HepG2 (cell line): ENCODE results near the gene KLF16. TPM values are rescaled to one million over a fixed set of nuclear protein-coding genes. Genes with fewer than 3 reads are reported as not detected.
A peak's percentile ranks its signal among the peaks of the same experiment; 100 is the strongest.

ENCODE experiments used
- ADNP ChIP-seq: sonication (generic); formaldehyde crosslinking; IDR thresholded peaks from 2 replicates; pipeline ENCODE4 v1.4.0; 2020; ENCODE audit warnings: missing genetic modification reagents
- ATF1 ChIP-seq: IDR thresholded peaks from 2 replicates; pipeline ENCODE4 v1.6.1; 2016; ENCODE audit warnings: mild to moderate bottlenecking, control low read depth
- DPF2 ChIP-seq: sonication (generic); formaldehyde crosslinking; IDR thresholded peaks from 2 replicates; pipeline ENCODE4 v1.4.0; 2020; ENCODE audit warnings: mild to moderate bottlenecking, low read depth, missing genetic modification reagents, borderline replicate concordance
- HOXD1 ChIP-seq: sonication (generic); formaldehyde crosslinking; IDR thresholded peaks from 2 replicates; pipeline ENCODE4 v1.5.0; 2020; ENCODE audit warnings: missing genetic modification reagents
- KLF9 ChIP-seq: IDR thresholded peaks from 2 replicates; pipeline ENCODE4 v1.6.1; 2016; ENCODE audit warnings: low read depth
- LCORL ChIP-seq, 2 experiments: fragments of 450-650 bp in 1 of 2; sonication (generic) in 1 of 2; formaldehyde crosslinking in 1 of 2; IDR thresholded peaks; 2 replicates each; pipeline versions ENCODE4 v1.5.0 to v1.6.1; 2017 to 2020; ENCODE audit warnings: antibody characterized with exemption in 1 of 2, missing genetic modification reagents in 1 of 2
- NR2C2 ChIP-seq: sonication (generic); formaldehyde crosslinking; IDR thresholded peaks from 2 replicates; pipeline ENCODE4 v1.4.0; 2020; ENCODE audit warnings: missing genetic modification reagents, mild to moderate bottlenecking, moderate library complexity, borderline replicate concordance
- PAWR ChIP-seq: sonication (generic); formaldehyde crosslinking; IDR thresholded peaks from 2 replicates; pipeline ENCODE4 v1.4.0; 2020; ENCODE audit warnings: missing genetic modification reagents, mild to moderate bottlenecking, borderline replicate concordance
- ZFY ChIP-seq: sonication (generic); formaldehyde crosslinking; IDR thresholded peaks from 2 replicates; pipeline ENCODE4 v1.4.0; 2020; ENCODE audit warnings: missing genetic modification reagents
- ZNF292 ChIP-seq: sonication (generic); formaldehyde crosslinking; IDR thresholded peaks from 2 replicates; pipeline ENCODE4 v1.8.1; 2022; ENCODE audit warnings: mild to moderate bottlenecking, low read depth, missing genetic modification reagents, borderline replicate concordance
- ZNF30 ChIP-seq: sonication (generic); formaldehyde crosslinking; IDR thresholded peaks from 2 replicates; pipeline ENCODE4 v1.5.0; 2020; ENCODE audit warnings: mild to moderate bottlenecking, missing genetic modification reagents
- ZNF350 ChIP-seq: sonication (generic); formaldehyde crosslinking; IDR thresholded peaks from 2 replicates; pipeline ENCODE4 v1.4.0; 2020; ENCODE audit warnings: mild to moderate bottlenecking, low read depth, missing genetic modification reagents, borderline replicate concordance
- ZNF772 ChIP-seq: sonication (generic); formaldehyde crosslinking; IDR thresholded peaks from 2 replicates; pipeline ENCODE4 v1.5.0; 2020; ENCODE audit warnings: mild to moderate bottlenecking, missing genetic modification reagents
- ZZZ3 ChIP-seq: sonication (generic); formaldehyde crosslinking; IDR thresholded peaks from 2 replicates; pipeline ENCODE4 v1.4.0; 2020; ENCODE audit warnings: missing genetic modification reagents, mild to moderate bottlenecking, borderline replicate concordance
- polyA plus RNA-seq, 8 experiments: library from polyadenylated mRNA; depleted of rRNA in 3 of 8; stranded (reverse) in 7 of 8; unstranded in 1 of 8; fragments of >200 nt; fragmentation: Illumina TruSeq in 4 of 8; extraction: Trizol in 4 of 8; gene quantifications; 2 replicates each; pipeline versions ENCODE4 v1.2.1 to v1.2.3, GENCODE V29; 2011 to 2016; ENCODE audit warnings: low read depth in 4 of 8, missing spikeins in 1 of 8, mixed read lengths in 1 of 8; ENCODE audit not compliant: insufficient read depth in 1 of 8
- total RNA-seq, 5 experiments: library from RNA; depleted of rRNA; stranded (reverse); fragments of >200 nt; fragmentation: Illumina TruSeq; extraction: Trizol; gene quantifications; 2 replicates each; pipeline ENCODE4 v1.2.3, GENCODE V29; 2016; ENCODE audit warnings: low read depth in 1 of 5
- TF ChIP-seq, protein P1 (sequence below): IDR thresholded peaks from 2 replicates; pipeline ENCODE4 v1.6.1; 2018; ENCODE audit warnings: missing genetic modification reagents
- TF ChIP-seq, protein P2 (sequence below): sonication (generic); formaldehyde crosslinking; IDR thresholded peaks from 2 replicates; pipeline ENCODE4 v1.4.0; 2020; ENCODE audit warnings: mild to moderate bottlenecking, missing genetic modification reagents
- TF ChIP-seq, protein P3 (sequence below): sonication (generic); formaldehyde crosslinking; IDR thresholded peaks from 2 replicates; pipeline ENCODE4 v1.5.0; 2020; ENCODE audit warnings: mild to moderate bottlenecking, missing genetic modification reagents
- TF ChIP-seq, protein P4 (sequence below): sonication (generic); formaldehyde crosslinking; IDR thresholded peaks from 2 replicates; pipeline ENCODE4 v1.9.0; 2022; ENCODE audit warnings: missing genetic modification reagents, mild to moderate bottlenecking, borderline replicate concordance
- TF ChIP-seq, protein P5 (sequence below): sonication (generic); formaldehyde crosslinking; IDR thresholded peaks from 2 replicates; pipeline ENCODE4 v1.5.0; 2020; ENCODE audit warnings: mild to moderate bottlenecking, missing genetic modification reagents

The KLF16 gene
- total and polyA plus RNA-seq, 2 of the 13 experiments (the other 11 are each of a cell fraction or from before 2014, with no cell fraction given): 3.5 to 6.7 TPM

DNA sequence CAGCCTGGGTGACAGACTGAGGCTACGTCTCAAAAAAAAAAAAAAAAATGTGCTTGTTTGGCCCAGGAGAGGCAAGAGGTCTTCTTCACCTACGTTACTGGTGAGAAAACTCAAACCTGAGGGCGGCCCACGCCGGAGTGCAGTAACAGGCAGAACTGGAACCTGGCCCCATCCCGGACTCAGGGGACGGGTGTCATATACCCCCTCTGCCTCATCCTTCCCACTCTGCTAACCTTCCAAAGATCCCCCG lies 41.4 kb upstream of the KLF16 start (continued):
- TF ChIP-seq, protein P1, sequence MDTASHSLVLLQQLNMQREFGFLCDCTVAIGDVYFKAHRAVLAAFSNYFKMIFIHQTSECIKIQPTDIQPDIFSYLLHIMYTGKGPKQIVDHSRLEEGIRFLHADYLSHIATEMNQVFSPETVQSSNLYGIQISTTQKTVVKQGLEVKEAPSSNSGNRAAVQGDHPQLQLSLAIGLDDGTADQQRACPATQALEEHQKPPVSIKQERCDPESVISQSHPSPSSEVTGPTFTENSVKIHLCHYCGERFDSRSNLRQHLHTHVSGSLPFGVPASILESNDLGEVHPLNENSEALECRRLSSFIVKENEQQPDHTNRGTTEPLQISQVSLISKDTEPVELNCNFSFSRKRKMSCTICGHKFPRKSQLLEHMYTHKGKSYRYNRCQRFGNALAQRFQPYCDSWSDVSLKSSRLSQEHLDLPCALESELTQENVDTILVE (CRISPR knock-in tag): no peak
- TF ChIP-seq ZZZ3 (no peak), ZNF292 (CRISPR knock-in tag) (no peak), KLF9 (CRISPR knock-in tag) (no peak), ZFY (CRISPR knock-in tag) (no peak), NR2C2 (no peak), DPF2 (CRISPR knock-in tag) (no peak), PAWR (no peak), ZNF772 (CRISPR knock-in tag) (0 out of 2 replicates have a peak, but pooled peaks have one; percentile 69), ADNP (CRISPR knock-in tag) (no peak), ZNF30 (CRISPR knock-in tag) (no peak), LCORL (IDR thresholded peaks at IDR 0.05) (no peak), LCORL (CRISPR knock-in tag; IDR thresholded peaks at IDR 0.05) (no peak), ZNF350 (CRISPR knock-in tag) (0 out of 2 replicates have a peak, but pooled peaks have one; percentile 35), HOXD1 (CRISPR knock-in tag) (0 out of 2 replicates have a peak, but pooled peaks have one; percentile 5), ATF1 (no peak)
- TF ChIP-seq, protein P2, sequence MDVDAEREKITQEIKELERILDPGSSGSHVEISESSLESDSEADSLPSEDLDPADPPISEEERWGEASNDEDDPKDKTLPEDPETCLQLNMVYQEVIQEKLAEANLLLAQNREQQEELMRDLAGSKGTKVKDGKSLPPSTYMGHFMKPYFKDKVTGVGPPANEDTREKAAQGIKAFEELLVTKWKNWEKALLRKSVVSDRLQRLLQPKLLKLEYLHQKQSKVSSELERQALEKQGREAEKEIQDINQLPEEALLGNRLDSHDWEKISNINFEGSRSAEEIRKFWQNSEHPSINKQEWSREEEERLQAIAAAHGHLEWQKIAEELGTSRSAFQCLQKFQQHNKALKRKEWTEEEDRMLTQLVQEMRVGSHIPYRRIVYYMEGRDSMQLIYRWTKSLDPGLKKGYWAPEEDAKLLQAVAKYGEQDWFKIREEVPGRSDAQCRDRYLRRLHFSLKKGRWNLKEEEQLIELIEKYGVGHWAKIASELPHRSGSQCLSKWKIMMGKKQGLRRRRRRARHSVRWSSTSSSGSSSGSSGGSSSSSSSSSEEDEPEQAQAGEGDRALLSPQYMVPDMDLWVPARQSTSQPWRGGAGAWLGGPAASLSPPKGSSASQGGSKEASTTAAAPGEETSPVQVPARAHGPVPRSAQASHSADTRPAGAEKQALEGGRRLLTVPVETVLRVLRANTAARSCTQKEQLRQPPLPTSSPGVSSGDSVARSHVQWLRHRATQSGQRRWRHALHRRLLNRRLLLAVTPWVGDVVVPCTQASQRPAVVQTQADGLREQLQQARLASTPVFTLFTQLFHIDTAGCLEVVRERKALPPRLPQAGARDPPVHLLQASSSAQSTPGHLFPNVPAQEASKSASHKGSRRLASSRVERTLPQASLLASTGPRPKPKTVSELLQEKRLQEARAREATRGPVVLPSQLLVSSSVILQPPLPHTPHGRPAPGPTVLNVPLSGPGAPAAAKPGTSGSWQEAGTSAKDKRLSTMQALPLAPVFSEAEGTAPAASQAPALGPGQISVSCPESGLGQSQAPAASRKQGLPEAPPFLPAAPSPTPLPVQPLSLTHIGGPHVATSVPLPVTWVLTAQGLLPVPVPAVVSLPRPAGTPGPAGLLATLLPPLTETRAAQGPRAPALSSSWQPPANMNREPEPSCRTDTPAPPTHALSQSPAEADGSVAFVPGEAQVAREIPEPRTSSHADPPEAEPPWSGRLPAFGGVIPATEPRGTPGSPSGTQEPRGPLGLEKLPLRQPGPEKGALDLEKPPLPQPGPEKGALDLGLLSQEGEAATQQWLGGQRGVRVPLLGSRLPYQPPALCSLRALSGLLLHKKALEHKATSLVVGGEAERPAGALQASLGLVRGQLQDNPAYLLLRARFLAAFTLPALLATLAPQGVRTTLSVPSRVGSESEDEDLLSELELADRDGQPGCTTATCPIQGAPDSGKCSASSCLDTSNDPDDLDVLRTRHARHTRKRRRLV (CRISPR knock-in tag): no peak
- TF ChIP-seq, protein P3, sequence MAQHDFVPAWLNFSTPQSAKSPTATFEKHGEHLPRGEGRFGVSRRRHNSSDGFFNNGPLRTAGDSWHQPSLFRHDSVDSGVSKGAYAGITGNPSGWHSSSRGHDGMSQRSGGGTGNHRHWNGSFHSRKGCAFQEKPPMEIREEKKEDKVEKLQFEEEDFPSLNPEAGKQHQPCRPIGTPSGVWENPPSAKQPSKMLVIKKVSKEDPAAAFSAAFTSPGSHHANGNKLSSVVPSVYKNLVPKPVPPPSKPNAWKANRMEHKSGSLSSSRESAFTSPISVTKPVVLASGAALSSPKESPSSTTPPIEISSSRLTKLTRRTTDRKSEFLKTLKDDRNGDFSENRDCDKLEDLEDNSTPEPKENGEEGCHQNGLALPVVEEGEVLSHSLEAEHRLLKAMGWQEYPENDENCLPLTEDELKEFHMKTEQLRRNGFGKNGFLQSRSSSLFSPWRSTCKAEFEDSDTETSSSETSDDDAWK (CRISPR knock-in tag): no peak
- TF ChIP-seq, protein P4, sequence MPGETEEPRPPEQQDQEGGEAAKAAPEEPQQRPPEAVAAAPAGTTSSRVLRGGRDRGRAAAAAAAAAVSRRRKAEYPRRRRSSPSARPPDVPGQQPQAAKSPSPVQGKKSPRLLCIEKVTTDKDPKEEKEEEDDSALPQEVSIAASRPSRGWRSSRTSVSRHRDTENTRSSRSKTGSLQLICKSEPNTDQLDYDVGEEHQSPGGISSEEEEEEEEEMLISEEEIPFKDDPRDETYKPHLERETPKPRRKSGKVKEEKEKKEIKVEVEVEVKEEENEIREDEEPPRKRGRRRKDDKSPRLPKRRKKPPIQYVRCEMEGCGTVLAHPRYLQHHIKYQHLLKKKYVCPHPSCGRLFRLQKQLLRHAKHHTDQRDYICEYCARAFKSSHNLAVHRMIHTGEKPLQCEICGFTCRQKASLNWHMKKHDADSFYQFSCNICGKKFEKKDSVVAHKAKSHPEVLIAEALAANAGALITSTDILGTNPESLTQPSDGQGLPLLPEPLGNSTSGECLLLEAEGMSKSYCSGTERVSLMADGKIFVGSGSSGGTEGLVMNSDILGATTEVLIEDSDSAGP (CRISPR knock-in tag): no peak
- TF ChIP-seq, protein P5, sequence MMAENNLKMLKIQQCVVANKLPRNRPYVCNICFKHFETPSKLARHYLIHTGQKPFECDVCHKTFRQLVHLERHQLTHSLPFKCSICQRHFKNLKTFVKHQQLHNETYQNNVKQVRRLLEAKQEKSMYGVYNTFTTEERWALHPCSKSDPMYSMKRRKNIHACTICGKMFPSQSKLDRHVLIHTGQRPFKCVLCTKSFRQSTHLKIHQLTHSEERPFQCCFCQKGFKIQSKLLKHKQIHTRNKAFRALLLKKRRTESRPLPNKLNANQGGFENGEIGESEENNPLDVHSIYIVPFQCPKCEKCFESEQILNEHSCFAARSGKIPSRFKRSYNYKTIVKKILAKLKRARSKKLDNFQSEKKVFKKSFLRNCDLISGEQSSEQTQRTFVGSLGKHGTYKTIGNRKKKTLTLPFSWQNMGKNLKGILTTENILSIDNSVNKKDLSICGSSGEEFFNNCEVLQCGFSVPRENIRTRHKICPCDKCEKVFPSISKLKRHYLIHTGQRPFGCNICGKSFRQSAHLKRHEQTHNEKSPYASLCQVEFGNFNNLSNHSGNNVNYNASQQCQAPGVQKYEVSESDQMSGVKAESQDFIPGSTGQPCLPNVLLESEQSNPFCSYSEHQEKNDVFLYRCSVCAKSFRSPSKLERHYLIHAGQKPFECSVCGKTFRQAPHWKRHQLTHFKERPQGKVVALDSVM (CRISPR knock-in tag): no peak
